Sigmoid colon (tissue), 4 donors: ENCODE measurements around the gene PTGR3.

Experiments used
- EP300 ChIP-seq, 4 donors: sonication (generic); formaldehyde crosslinking; IDR thresholded peaks; one replicate each; pipeline ENCODE4 v1.6.1; 2017; ENCODE audit warnings: antibody characterized with exemption in 4 of 4
- POLR2AphosphoS5 ChIP-seq, 4 donors: sonication (generic); formaldehyde crosslinking; IDR thresholded peaks; one replicate each; pipeline ENCODE4 v1.6.1; 2017; ENCODE audit warnings: antibody characterized with exemption in 4 of 4
- TF ChIP-seq, protein P1 (sequence below), 4 experiments: fragments of 450-650 bp in 3 of 4; fragments of 200-600 bp in 1 of 4; IDR thresholded peaks; one replicate each; pipeline ENCODE4 v1.5.1; 2016 to 2019; ENCODE audit warnings: antibody characterized with exemption in 4 of 4, mild to moderate bottlenecking in 3 of 4, moderate library complexity in 2 of 4

- TF ChIP-seq, protein P1, sequence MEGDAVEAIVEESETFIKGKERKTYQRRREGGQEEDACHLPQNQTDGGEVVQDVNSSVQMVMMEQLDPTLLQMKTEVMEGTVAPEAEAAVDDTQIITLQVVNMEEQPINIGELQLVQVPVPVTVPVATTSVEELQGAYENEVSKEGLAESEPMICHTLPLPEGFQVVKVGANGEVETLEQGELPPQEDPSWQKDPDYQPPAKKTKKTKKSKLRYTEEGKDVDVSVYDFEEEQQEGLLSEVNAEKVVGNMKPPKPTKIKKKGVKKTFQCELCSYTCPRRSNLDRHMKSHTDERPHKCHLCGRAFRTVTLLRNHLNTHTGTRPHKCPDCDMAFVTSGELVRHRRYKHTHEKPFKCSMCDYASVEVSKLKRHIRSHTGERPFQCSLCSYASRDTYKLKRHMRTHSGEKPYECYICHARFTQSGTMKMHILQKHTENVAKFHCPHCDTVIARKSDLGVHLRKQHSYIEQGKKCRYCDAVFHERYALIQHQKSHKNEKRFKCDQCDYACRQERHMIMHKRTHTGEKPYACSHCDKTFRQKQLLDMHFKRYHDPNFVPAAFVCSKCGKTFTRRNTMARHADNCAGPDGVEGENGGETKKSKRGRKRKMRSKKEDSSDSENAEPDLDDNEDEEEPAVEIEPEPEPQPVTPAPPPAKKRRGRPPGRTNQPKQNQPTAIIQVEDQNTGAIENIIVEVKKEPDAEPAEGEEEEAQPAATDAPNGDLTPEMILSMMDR (IDR thresholded peaks at IDR 0.05), result no peak
- TF ChIP-seq EP300 (IDR thresholded peaks at IDR 0.05) (no peak), POLR2AphosphoS5 (IDR thresholded peaks at IDR 0.05) (no peak)
Measured at GRCh38 chr18:75226956-75227316, 18.0 kb upstream of the PTGR3 start.
